ENCODE results near the gene PRAMEF13. TPM values are rescaled to one million over a fixed set of nuclear protein-coding genes. Genes with fewer than 3 reads are reported as not detected.
"Not testable (repeated sequence)": the region's sequence is repeated elsewhere in the genome, so short reads cannot be mapped to it uniquely, and the experiment has no call there.

Gene PRAMEF13
- not detected for total RNA-seq
- polyA plus RNA-seq: not detected

DNA sequence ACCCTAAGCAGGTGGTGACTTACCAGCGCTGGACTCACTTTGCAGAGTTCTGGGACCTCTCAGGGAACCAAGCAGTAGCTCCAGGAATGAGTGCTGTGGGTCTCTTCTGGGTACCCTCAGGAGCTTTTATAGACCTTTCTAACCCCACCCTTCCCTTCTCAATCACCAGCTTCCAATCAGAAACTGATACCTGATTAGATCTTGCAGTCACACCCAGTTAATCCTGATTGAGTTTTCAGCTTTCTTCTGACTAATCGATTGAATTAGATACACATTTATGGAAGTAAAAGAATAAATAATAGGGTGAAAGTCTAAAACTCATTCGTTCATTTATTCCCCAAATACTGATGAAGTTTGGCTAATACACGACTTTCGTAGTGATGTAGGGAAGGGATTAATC, at the start of gene PRAMEF13:
PRAMEF13 (minus strand) TSS at position 101 of the 400 bp plus-strand sequence. CDS start 1,820 bp downstream, outside the sequence.
- H3K27me3 Mint-ChIP-seq; H3K36me3 Mint-ChIP-seq; H3K36me3 ChIP-seq (ENCODE audit: insufficient read depth, low read length); H3K9me3 ChIP-seq (ENCODE audit: low read length); H3K4me3 ChIP-seq (ENCODE audit: low read length); H3K27ac ChIP-seq (ENCODE audit: low read depth, low read length); H3K9me3 Mint-ChIP-seq; DNase-seq; H3K27me3 ChIP-seq (ENCODE audit: insufficient read depth, low read length, poor library complexity, severe bottlenecking); POLR2A ChIA-PET; CTCF ChIA-PET; H3K4me1 Mint-ChIP-seq; H3K4me1 ChIP-seq (ENCODE audit: insufficient read depth, low read length); H3K27ac Mint-ChIP-seq; H3K4me3 Mint-ChIP-seq: not testable (repeated sequence)

- CTCF ChIA-PET, H3K4me1 Mint-ChIP-seq, DNase-seq: not testable (repeated sequence)
Measured at GRCh38 chr1:13247122-13247521, 45.9 kb upstream of the PRAMEF13 start.

DNA sequence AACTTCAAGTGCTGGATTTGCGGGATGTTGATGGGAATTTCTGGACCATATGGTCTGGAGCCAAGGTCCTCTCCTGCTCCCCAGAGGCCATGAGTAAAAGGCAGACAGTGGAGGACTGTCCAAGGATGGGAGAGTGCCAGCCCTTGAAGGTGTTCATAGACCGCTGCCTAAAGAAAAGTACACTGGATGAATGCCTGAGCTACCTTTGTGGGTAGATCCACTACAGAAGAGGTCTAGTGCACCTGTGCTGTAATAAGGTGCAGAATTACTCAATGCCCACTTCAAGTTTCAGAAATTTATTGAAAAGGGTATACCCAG, 45.3 kb upstream of the PRAMEF13 start:
- CTCF ChIA-PET; H3K4me1 ChIP-seq (ENCODE audit: insufficient read depth, low read length); H3K36me3 ChIP-seq (ENCODE audit: insufficient read depth, low read length); H3K4me1 Mint-ChIP-seq; H3K27me3 ChIP-seq (ENCODE audit: insufficient read depth, low read length, poor library complexity, severe bottlenecking); H3K9me3 ChIP-seq (ENCODE audit: low read length); H3K9me3 Mint-ChIP-seq; H3K27ac ChIP-seq (ENCODE audit: low read depth, low read length); H3K4me3 Mint-ChIP-seq; H3K27me3 Mint-ChIP-seq; H3K36me3 Mint-ChIP-seq; H3K27ac Mint-ChIP-seq; DNase-seq; H3K4me3 ChIP-seq (ENCODE audit: low read length); POLR2A ChIA-PET: not testable (repeated sequence)

More at GRCh38 chr1:13247122-13247521, 45.9 kb upstream of the PRAMEF13 start:
- POLR2A ChIA-PET; H3K36me3 ChIP-seq (ENCODE audit: insufficient read depth, low read length); H3K9me3 ChIP-seq (ENCODE audit: low read length); H3K4me3 Mint-ChIP-seq; H3K27ac Mint-ChIP-seq; H3K27me3 ChIP-seq (ENCODE audit: insufficient read depth, low read length, poor library complexity, severe bottlenecking); H3K4me3 ChIP-seq (ENCODE audit: low read length); H3K9me3 Mint-ChIP-seq; H3K4me1 ChIP-seq (ENCODE audit: insufficient read depth, low read length); H3K27me3 Mint-ChIP-seq; H3K36me3 Mint-ChIP-seq; H3K27ac ChIP-seq (ENCODE audit: low read depth, low read length): not testable (repeated sequence)

DNA sequence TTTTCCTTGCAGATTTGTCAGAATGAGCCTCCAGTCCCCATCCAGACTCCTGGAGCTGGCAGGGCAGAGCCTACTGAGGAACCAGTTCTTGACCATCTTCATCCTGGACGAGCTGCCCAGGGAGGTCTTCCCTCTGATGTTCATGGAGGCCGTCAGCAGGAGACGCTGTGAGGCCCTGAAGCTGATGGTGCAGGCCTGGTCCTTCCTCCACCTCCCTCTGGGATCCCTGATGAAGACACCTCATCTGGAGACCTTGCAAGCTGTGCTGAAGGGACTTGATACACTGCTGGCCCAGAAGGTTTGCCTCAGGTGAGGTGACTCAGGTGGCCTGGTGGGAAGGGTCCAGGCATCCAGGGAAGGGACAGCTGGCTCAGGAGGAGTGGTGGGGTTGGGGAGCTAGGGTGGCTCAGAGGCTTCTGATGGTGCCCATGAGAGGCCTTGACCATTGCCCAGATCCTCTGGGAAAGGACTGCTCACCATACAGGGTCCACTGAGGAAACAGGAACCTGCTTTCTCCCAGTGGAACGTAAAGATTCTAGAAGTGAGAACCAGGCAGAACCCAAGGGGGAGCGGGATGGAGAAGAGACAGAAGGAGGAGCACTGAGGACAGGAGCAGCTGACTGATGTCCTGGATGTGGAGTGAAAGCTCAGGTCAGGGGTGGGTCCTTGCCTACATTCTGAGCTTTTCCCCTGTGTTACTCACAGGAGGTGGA, 44.8 kb upstream of the PRAMEF13 start:
- H3K9me3 ChIP-seq (ENCODE audit: low read length); H3K27ac Mint-ChIP-seq; H3K4me3 Mint-ChIP-seq; H3K4me1 Mint-ChIP-seq; H3K27me3 Mint-ChIP-seq; H3K9me3 Mint-ChIP-seq; H3K4me3 ChIP-seq (ENCODE audit: low read length); CTCF ChIA-PET; H3K36me3 ChIP-seq (ENCODE audit: insufficient read depth, low read length); POLR2A ChIA-PET; H3K27ac ChIP-seq (ENCODE audit: low read depth, low read length); H3K27me3 ChIP-seq (ENCODE audit: insufficient read depth, low read length, poor library complexity, severe bottlenecking); DNase-seq; H3K4me1 ChIP-seq (ENCODE audit: insufficient read depth, low read length); H3K36me3 Mint-ChIP-seq: not testable (repeated sequence)

GRCh38 chr1:13243536-13244263, 42.5 kb upstream of the PRAMEF13 start:
- H3K9me3 Mint-ChIP-seq; H3K27me3 ChIP-seq (ENCODE audit: insufficient read depth, low read length, poor library complexity, severe bottlenecking); H3K4me3 Mint-ChIP-seq; POLR2A ChIA-PET; H3K27ac ChIP-seq (ENCODE audit: low read depth, low read length); CTCF ChIA-PET; H3K4me3 ChIP-seq (ENCODE audit: low read length); H3K4me1 Mint-ChIP-seq; H3K27me3 Mint-ChIP-seq; H3K36me3 ChIP-seq (ENCODE audit: insufficient read depth, low read length); H3K27ac Mint-ChIP-seq; H3K4me1 ChIP-seq (ENCODE audit: insufficient read depth, low read length); H3K9me3 ChIP-seq (ENCODE audit: low read length); DNase-seq; H3K36me3 Mint-ChIP-seq: not testable (repeated sequence)

GRCh38 chr1:13239633-13240032, 38.4 kb upstream of the PRAMEF13 start:
- POLR2A ChIA-PET; H3K27ac ChIP-seq (ENCODE audit: low read depth, low read length); H3K4me1 Mint-ChIP-seq; H3K4me3 Mint-ChIP-seq; CTCF ChIA-PET; H3K36me3 ChIP-seq (ENCODE audit: insufficient read depth, low read length); H3K9me3 Mint-ChIP-seq; H3K27ac Mint-ChIP-seq; H3K36me3 Mint-ChIP-seq; H3K4me1 ChIP-seq (ENCODE audit: insufficient read depth, low read length); H3K27me3 ChIP-seq (ENCODE audit: insufficient read depth, low read length, poor library complexity, severe bottlenecking); H3K4me3 ChIP-seq (ENCODE audit: low read length); DNase-seq; H3K9me3 ChIP-seq (ENCODE audit: low read length): not testable (repeated sequence)
- H3K27me3 Mint-ChIP-seq: peaks cover 0 to 11% of the 10 kb centered on the region in 2 donors

- POLR2A ChIA-PET; H3K4me3 ChIP-seq (ENCODE audit: low read length); H3K4me1 Mint-ChIP-seq; H3K27ac ChIP-seq (ENCODE audit: low read depth, low read length); H3K36me3 Mint-ChIP-seq; DNase-seq; H3K36me3 ChIP-seq (ENCODE audit: insufficient read depth, low read length); CTCF ChIA-PET; H3K27ac Mint-ChIP-seq; H3K27me3 ChIP-seq (ENCODE audit: insufficient read depth, low read length, poor library complexity, severe bottlenecking); H3K9me3 Mint-ChIP-seq; H3K4me1 ChIP-seq (ENCODE audit: insufficient read depth, low read length); H3K9me3 ChIP-seq (ENCODE audit: low read length); H3K4me3 Mint-ChIP-seq: not testable (repeated sequence)
- peaks cover 0 to 12% of the 10 kb centered on the region in 2 donors for H3K27me3 Mint-ChIP-seq
Measured at GRCh38 chr1:13237572-13237971, 36.4 kb upstream of the PRAMEF13 start.

- POLR2A ChIA-PET; H3K4me1 ChIP-seq (ENCODE audit: insufficient read depth, low read length); H3K4me3 ChIP-seq (ENCODE audit: low read length); H3K4me1 Mint-ChIP-seq; H3K27ac Mint-ChIP-seq; H3K36me3 Mint-ChIP-seq; CTCF ChIA-PET; H3K9me3 ChIP-seq (ENCODE audit: low read length); H3K36me3 ChIP-seq (ENCODE audit: insufficient read depth, low read length); H3K4me3 Mint-ChIP-seq; H3K27ac ChIP-seq (ENCODE audit: low read depth, low read length); DNase-seq; H3K9me3 Mint-ChIP-seq; H3K27me3 ChIP-seq (ENCODE audit: insufficient read depth, low read length, poor library complexity, severe bottlenecking): not testable (repeated sequence)
- peaks cover 8 to 11% of the 10 kb centered on the region in 2 donors for H3K27me3 Mint-ChIP-seq
Measured at GRCh38 chr1:13234057-13234456, 32.8 kb upstream of the PRAMEF13 start.

- H3K36me3 ChIP-seq (ENCODE audit: insufficient read depth, low read length); H3K27me3 ChIP-seq (ENCODE audit: insufficient read depth, low read length, poor library complexity, severe bottlenecking); H3K36me3 Mint-ChIP-seq; H3K4me3 Mint-ChIP-seq; CTCF ChIA-PET; H3K4me1 ChIP-seq (ENCODE audit: insufficient read depth, low read length); H3K9me3 ChIP-seq (ENCODE audit: low read length); H3K27ac ChIP-seq (ENCODE audit: low read depth, low read length); H3K4me3 ChIP-seq (ENCODE audit: low read length); DNase-seq; H3K4me1 Mint-ChIP-seq; POLR2A ChIA-PET; H3K27ac Mint-ChIP-seq; H3K9me3 Mint-ChIP-seq: not testable (repeated sequence)
- H3K27me3 Mint-ChIP-seq: peaks cover 9 to 11% of the 10 kb centered on the region in 2 donors
Measured at GRCh38 chr1:13232056-13232455, 30.8 kb upstream of the PRAMEF13 start.
